Loucy (cell line): Measurements from ENCODE around the gene KRTAP12-3.

Experiments used
- H2AFZ ChIP-seq: fragments of 200-600 bp; sonication (generic); 2 replicates; pipeline ENCODE4 v1.6.0; 2016; ENCODE audit warnings: antibody characterized with exemption, mild to moderate bottlenecking, low read length, moderate library complexity
- H3F3A ChIP-seq: fragments of 200-600 bp; 2 replicates; pipeline ENCODE4 v1.6.0; 2016; ENCODE audit warnings: antibody characterized with exemption, low read depth, mild to moderate bottlenecking
- H3K27me3 ChIP-seq: fragments of 200-600 bp; sonication (generic); 2 replicates; pipeline ENCODE4 v1.6.1; 2014; ENCODE audit warnings: low read length, mild to moderate bottlenecking; ENCODE audit not compliant: insufficient read depth, poor library complexity, severe bottlenecking
- H3K36me3 ChIP-seq: fragments of 200-600 bp; sonication (generic); 2 replicates; pipeline ENCODE4 v1.6.1; 2016; ENCODE audit warnings: low read length; ENCODE audit not compliant: insufficient read depth
- H3K4me1 ChIP-seq: fragments of 200-600 bp; sonication (generic); 2 replicates; pipeline ENCODE4 v1.5.1; 2014; ENCODE audit warnings: low read length, mild to moderate bottlenecking; ENCODE audit not compliant: insufficient read depth, poor library complexity, severe bottlenecking
- H3K4me2 ChIP-seq: fragments of 200-600 bp; sonication (generic); 2 replicates; pipeline ENCODE4 v1.6.0; 2014; ENCODE audit warnings: antibody characterized with exemption, low read length, low read depth, mild to moderate bottlenecking; ENCODE audit not compliant: poor library complexity, severe bottlenecking
- H3K4me3 ChIP-seq: fragments of 200-600 bp; sonication (generic); 2 replicates; pipeline ENCODE4 v1.5.1; 2014; ENCODE audit warnings: low read length, mild to moderate bottlenecking, mixed read lengths; ENCODE audit not compliant: poor library complexity, severe bottlenecking
- H3K79me2 ChIP-seq: fragments of 200-600 bp; sonication (generic); 2 replicates; pipeline ENCODE4 v1.6.1; 2014; ENCODE audit warnings: low read length; ENCODE audit not compliant: insufficient read depth
- H3K9ac ChIP-seq: fragments of 200-600 bp; sonication (generic); 2 replicates; pipeline ENCODE4 v1.6.0; 2014; ENCODE audit warnings: mild to moderate bottlenecking, low read depth, low read length, moderate library complexity; ENCODE audit not compliant: poor library complexity, severe bottlenecking
- H3K9me2 ChIP-seq: fragments of 200-600 bp; sonication (generic); replicated peaks from 2 replicates; pipeline ENCODE4 v1.6.1; 2016; ENCODE audit warnings: low read depth, low read length, mixed read lengths
- H3K9me3 ChIP-seq: fragments of 200-600 bp; sonication (generic); 2 replicates; pipeline ENCODE4 v1.6.1; 2014; ENCODE audit warnings: mild to moderate bottlenecking, antibody characterized with exemption, low read length, low read depth; ENCODE audit not compliant: insufficient read depth
- H4K20me1 ChIP-seq: fragments of 200-600 bp; sonication (generic); 2 replicates; pipeline ENCODE4 v1.6.0; 2014; ENCODE audit warnings: antibody characterized with exemption, low read length, mild to moderate bottlenecking; ENCODE audit not compliant: insufficient read depth, poor library complexity, severe bottlenecking
- CTCF ChIP-seq: fragments of 200-600 bp; sonication (generic); conservative IDR thresholded peaks from 2 replicates; pipeline ENCODE4 v1.5.1; 2014; ENCODE audit warnings: mild to moderate bottlenecking, antibody characterized with exemption, low read length
- EZH2phosphoT487 ChIP-seq: fragments of 200-600 bp; IDR thresholded peaks from 2 replicates; pipeline ENCODE4 v1.6.1; 2018; ENCODE audit warnings: antibody characterized with exemption, mild to moderate bottlenecking, moderate library complexity, borderline replicate concordance

KRTAP12-3 gene

GRCh38 chr21:44701023-44701400 is 43.3 kb downstream of the KRTAP12-3 start:
- Histone ChIP-seq H3K79me2 (no peaks in the 10 kb centered on the region), H3K4me3 (no peak overlapping the region), H3K36me3 (no peaks in the 10 kb centered on the region), H3K4me1 (no peaks in the 10 kb centered on the region), H3F3A (no peaks in the 10 kb centered on the region), H3K27me3 (no peaks in the 10 kb centered on the region), H4K20me1 (no peaks in the 10 kb centered on the region), H3K9me3 (no peaks in the 10 kb centered on the region), H3K9me2 (no peaks in the 10 kb centered on the region), H2AFZ (no peak overlapping the region), H3K4me2 (no peak overlapping the region), H3K9ac (no peak overlapping the region)
- TF ChIP-seq CTCF: no peak
- TF ChIP-seq EZH2phosphoT487: no peak

- no peak overlapping the region for H2AFZ ChIP-seq
- H3K27me3 ChIP-seq: no peaks in the 10 kb centered on the region
- H3K4me3 ChIP-seq: no peak overlapping the region
- no peak overlapping the region for H3K9ac ChIP-seq
- H3K9me3 ChIP-seq: no peaks in the 10 kb centered on the region
- no peaks in the 10 kb centered on the region for H3K36me3 ChIP-seq
- no peak overlapping the region for H3K4me2 ChIP-seq
- H3K79me2 ChIP-seq: no peaks in the 10 kb centered on the region
- H4K20me1 ChIP-seq: no peaks in the 10 kb centered on the region
- H3K9me2 ChIP-seq: no peaks in the 10 kb centered on the region
- TF ChIP-seq EZH2phosphoT487 (no peak), CTCF (no peak)
- no peaks in the 10 kb centered on the region for H3F3A ChIP-seq
- no peaks in the 10 kb centered on the region for H3K4me1 ChIP-seq
These were observed 43.8 kb downstream of the KRTAP12-3 start for GRCh38 chr21:44701541-44701940.

- Histone ChIP-seq H3K9ac (no peak overlapping the region), H2AFZ (no peak overlapping the region), H3K4me3 (no peak overlapping the region), H3K79me2 (no peaks in the 10 kb centered on the region), H3K27me3 (no peaks in the 10 kb centered on the region), H3K4me1 (no peaks in the 10 kb centered on the region), H3K9me2 (no peaks in the 10 kb centered on the region), H3K36me3 (no peaks in the 10 kb centered on the region), H3K4me2 (no peak overlapping the region), H3F3A (no peaks in the 10 kb centered on the region), H3K9me3 (no peaks in the 10 kb centered on the region), H4K20me1 (no peaks in the 10 kb centered on the region)
- no peak for TF ChIP-seq CTCF
- TF ChIP-seq EZH2phosphoT487: no peak
These were observed 44.6 kb downstream of the KRTAP12-3 start for GRCh38 chr21:44702111-44702972.
